Islet of Langerhans (tissue), 1 donor: Measurements from ENCODE around the gene PPP1R37.

ENCODE experiments used
- FAIRE-seq: peaks from one replicate; lab custom pipeline; 2011; peaks lifted over from hg19 to GRCh38; lab: Jason Lieb, UNC

The PPP1R37 gene

GRCh38 chr19:45153339-45154063 lies 60.5 kb downstream of the PPP1R37 start:
- no peak for FAIRE-seq

GRCh38 chr19:45154064-45154827 lies 61.3 kb downstream of the PPP1R37 start:
- FAIRE-seq, result no peak

- no peak for FAIRE-seq
Measured at GRCh38 chr19:45156011-45156630, 63.1 kb downstream of the PPP1R37 start.

- FAIRE-seq, result no peak
Measured at GRCh38 chr19:45156751-45157150, 63.8 kb downstream of the PPP1R37 start.

GRCh38 chr19:45158503-45159209 lies 65.7 kb downstream of the PPP1R37 start:
- no peak for FAIRE-seq

GRCh38 chr19:45159210-45159970 lies 66.4 kb downstream of the PPP1R37 start:
- FAIRE-seq, result no peak

- FAIRE-seq, result no peak
Measured at GRCh38 chr19:45159971-45160324, 67.0 kb downstream of the PPP1R37 start.

- no peak for FAIRE-seq
Measured at GRCh38 chr19:45160870-45161737, 68.1 kb downstream of the PPP1R37 start, which contains the start of gene NKPD1. Gene NKPD1 (minus strand): TSS chr19:45160982. CDS start chr19:45160150, 832 bp downstream.

- no peak for FAIRE-seq
Measured at GRCh38 chr19:45161738-45162607, 69.0 kb downstream of the PPP1R37 start.

- FAIRE-seq, result no peak
Measured at GRCh38 chr19:45162608-45163143, 69.7 kb downstream of the PPP1R37 start.

GRCh38 chr19:45163156-45163555 lies 70.2 kb downstream of the PPP1R37 start:
- FAIRE-seq, result no peak

- no peak for FAIRE-seq
Measured at GRCh38 chr19:45163751-45164460, 70.9 kb downstream of the PPP1R37 start.

GRCh38 chr19:45164577-45165335 lies 71.8 kb downstream of the PPP1R37 start:
- FAIRE-seq, result no peak

- no peak for FAIRE-seq
Measured at GRCh38 chr19:45166723-45167252, 73.8 kb downstream of the PPP1R37 start.

GRCh38 chr19:45168767-45169351 lies 75.9 kb downstream of the PPP1R37 start:
- no peak for FAIRE-seq

- no peak for FAIRE-seq
Measured at GRCh38 chr19:45169602-45170001, 76.6 kb downstream of the PPP1R37 start.
